SU-DHL-6 (cell line): ENCODE results near the gene GPR35.

Experiments
- H2AFZ ChIP-seq: fragments of 200-600 bp; sonication (generic); 2 replicates; pipeline ENCODE4 v1.6.1; 2014; ENCODE audit warnings: low read depth, mild to moderate bottlenecking, moderate library complexity, mixed read lengths, antibody characterized with exemption, low read length; ENCODE audit not compliant: severe bottlenecking
- H3F3A ChIP-seq: fragments of 200-600 bp; shearing (Covaris generic); 2 replicates; pipeline ENCODE4 v1.6.0; 2016; ENCODE audit warnings: antibody characterized with exemption, mild to moderate bottlenecking; ENCODE audit not compliant: insufficient read depth
- H3K27ac ChIP-seq: fragments of 200-600 bp; sonication (generic); 2 replicates; pipeline ENCODE4 v1.5.1; 2016; ENCODE audit warnings: low read depth, mild to moderate bottlenecking, low read length, moderate library complexity, mixed read lengths
- H3K27me3 ChIP-seq: fragments of 200-600 bp; sonication (generic), shearing (Covaris generic); 2 replicates; pipeline ENCODE4 v1.6.0; 2014; ENCODE audit warnings: mild to moderate bottlenecking, low read length
- H3K36me3 ChIP-seq: fragments of 200-600 bp; sonication (generic); 2 replicates; pipeline ENCODE4 v1.6.1; 2014; ENCODE audit warnings: mild to moderate bottlenecking, low read length, mixed read lengths
- H3K4me2 ChIP-seq: fragments of 300-600, 200-600 bp; shearing (Covaris generic), sonication (generic); 2 replicates; pipeline ENCODE4 v1.6.0; 2014; ENCODE audit warnings: low read length, low read depth, mild to moderate bottlenecking; ENCODE audit not compliant: poor library complexity, severe bottlenecking
- H3K4me3 ChIP-seq: fragments of 200-600 bp; sonication (generic); 2 replicates; pipeline ENCODE4 v1.5.1; 2014; ENCODE audit warnings: antibody characterized with exemption, low read length, mild to moderate bottlenecking, mixed read lengths; ENCODE audit not compliant: insufficient read depth, poor library complexity, severe bottlenecking
- H3K79me2 ChIP-seq: fragments of 200-600 bp; sonication (generic); 2 replicates; pipeline ENCODE4 v1.6.1; 2014; ENCODE audit warnings: mild to moderate bottlenecking, low read length, moderate library complexity; ENCODE audit not compliant: insufficient read depth
- H3K9ac ChIP-seq: fragments of 200-600 bp; sonication (generic); 2 replicates; pipeline ENCODE4 v1.7.0; 2014; ENCODE audit warnings: mild to moderate bottlenecking, low read length
- H3K9me2 ChIP-seq: fragments of 200-600 bp; sonication (generic); replicated peaks from 2 replicates; pipeline ENCODE4 v1.6.1; 2014; ENCODE audit warnings: low read length; ENCODE audit not compliant: insufficient read depth
- H3K9me3 ChIP-seq: fragments of 200-600 bp; sonication (generic); 2 replicates; pipeline ENCODE4 v1.6.1; 2014; ENCODE audit warnings: low read length, mixed read lengths; ENCODE audit not compliant: insufficient read depth
- H4K20me1 ChIP-seq: fragments of 200-600 bp; sonication (generic); 2 replicates; pipeline ENCODE4 v1.6.1; 2014; ENCODE audit warnings: low read depth, mild to moderate bottlenecking, antibody characterized with exemption, low read length, moderate library complexity, mixed read lengths
- EZH2phosphoT487 ChIP-seq: fragments of 200-600 bp; sonication (generic), shearing (Covaris generic); conservative IDR thresholded peaks from 2 replicates; pipeline ENCODE4 v1.6.1; 2018; ENCODE audit warnings: mild to moderate bottlenecking, antibody characterized with exemption, low read length, moderate library complexity, mixed read lengths
- TF ChIP-seq, protein P1 (sequence below): fragments of 200-600 bp; sonication (generic); IDR thresholded peaks from one replicate; pipeline ENCODE4 v1.5.1; 2017; ENCODE audit warnings: antibody characterized with exemption, mild to moderate bottlenecking, low read length, moderate library complexity; ENCODE audit not compliant: insufficient read depth, poor library complexity, severe bottlenecking

GPR35 gene

DNA sequence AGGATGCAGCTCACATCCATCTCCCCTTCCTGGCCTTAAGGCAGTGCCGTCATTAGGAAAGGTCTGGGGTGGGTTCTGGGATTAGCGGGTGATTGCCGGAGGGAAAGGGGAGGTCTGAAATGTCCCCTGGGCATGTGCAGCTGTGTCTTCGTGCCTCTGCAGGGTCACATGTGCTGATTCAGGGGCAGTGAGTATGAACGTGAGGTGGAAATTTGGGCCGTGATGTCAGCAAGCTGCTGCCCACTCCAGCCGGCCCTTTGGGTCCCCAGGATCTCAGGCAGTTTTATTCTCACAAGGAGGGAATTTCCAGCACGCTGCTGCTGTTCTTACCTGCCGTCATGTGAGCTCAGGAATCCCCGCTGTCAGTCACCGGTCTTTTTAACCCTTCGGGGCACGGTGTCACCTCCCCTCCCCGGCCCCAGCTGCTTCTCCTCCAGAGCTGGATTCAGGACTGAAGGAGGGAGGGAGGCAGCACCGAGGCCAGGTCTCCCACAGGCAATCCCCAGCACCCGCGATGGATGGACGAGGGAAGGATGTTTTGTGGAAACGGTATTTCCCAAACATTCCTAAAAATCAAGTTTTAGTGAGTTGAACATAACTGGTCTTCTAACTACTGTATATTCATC is 23.5 kb downstream of the GPR35 start:
- Histone ChIP-seq H3K27me3 (no peaks in the 10 kb centered on the region), H3F3A (no peaks in the 10 kb centered on the region), H3K9me2 (no peaks in the 10 kb centered on the region), H3K9ac (no peak overlapping the region), H3K4me2 (no peak overlapping the region), H3K27ac (no peak overlapping the region), H3K9me3 (no peaks in the 10 kb centered on the region), H3K4me3 (no peak overlapping the region), H3K79me2 (no peaks in the 10 kb centered on the region), H2AFZ (no peak overlapping the region), H3K36me3 (no peaks in the 10 kb centered on the region), H4K20me1 (no peaks in the 10 kb centered on the region)
- TF ChIP-seq, protein P1, sequence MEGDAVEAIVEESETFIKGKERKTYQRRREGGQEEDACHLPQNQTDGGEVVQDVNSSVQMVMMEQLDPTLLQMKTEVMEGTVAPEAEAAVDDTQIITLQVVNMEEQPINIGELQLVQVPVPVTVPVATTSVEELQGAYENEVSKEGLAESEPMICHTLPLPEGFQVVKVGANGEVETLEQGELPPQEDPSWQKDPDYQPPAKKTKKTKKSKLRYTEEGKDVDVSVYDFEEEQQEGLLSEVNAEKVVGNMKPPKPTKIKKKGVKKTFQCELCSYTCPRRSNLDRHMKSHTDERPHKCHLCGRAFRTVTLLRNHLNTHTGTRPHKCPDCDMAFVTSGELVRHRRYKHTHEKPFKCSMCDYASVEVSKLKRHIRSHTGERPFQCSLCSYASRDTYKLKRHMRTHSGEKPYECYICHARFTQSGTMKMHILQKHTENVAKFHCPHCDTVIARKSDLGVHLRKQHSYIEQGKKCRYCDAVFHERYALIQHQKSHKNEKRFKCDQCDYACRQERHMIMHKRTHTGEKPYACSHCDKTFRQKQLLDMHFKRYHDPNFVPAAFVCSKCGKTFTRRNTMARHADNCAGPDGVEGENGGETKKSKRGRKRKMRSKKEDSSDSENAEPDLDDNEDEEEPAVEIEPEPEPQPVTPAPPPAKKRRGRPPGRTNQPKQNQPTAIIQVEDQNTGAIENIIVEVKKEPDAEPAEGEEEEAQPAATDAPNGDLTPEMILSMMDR, result no peak
- no peak for TF ChIP-seq EZH2phosphoT487

DNA sequence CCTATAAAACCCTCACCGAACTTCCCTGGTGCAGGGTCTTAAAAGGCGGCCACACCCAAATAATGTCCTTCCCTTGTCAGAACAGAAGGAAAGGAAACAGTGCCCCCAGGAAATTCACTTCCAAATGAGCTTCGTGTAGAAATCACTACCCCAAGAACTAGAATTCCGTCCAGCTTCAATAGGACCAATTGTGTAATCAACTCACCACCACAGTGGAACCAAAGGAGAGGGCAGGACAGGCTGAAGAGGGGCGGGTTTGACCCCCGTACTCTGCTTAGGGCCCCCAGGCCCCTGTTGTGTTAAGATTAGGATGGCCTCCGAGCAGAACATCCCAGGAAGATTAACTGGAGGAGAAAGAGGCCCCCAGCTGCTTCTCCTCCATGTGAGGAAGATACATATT is 24.1 kb downstream of the GPR35 start:
- no peak for TF ChIP-seq EZH2phosphoT487
- TF ChIP-seq, protein P1, result no peak
- Histone ChIP-seq H3K9me3 (no peaks in the 10 kb centered on the region), H3K27ac (no peak overlapping the region), H3K79me2 (no peaks in the 10 kb centered on the region), H3K27me3 (no peaks in the 10 kb centered on the region), H3K4me3 (no peak overlapping the region), H2AFZ (no peak overlapping the region), H3F3A (no peaks in the 10 kb centered on the region), H3K9ac (no peak overlapping the region), H3K4me2 (no peak overlapping the region), H3K9me2 (no peaks in the 10 kb centered on the region), H4K20me1 (no peaks in the 10 kb centered on the region), H3K36me3 (no peaks in the 10 kb centered on the region)

DNA sequence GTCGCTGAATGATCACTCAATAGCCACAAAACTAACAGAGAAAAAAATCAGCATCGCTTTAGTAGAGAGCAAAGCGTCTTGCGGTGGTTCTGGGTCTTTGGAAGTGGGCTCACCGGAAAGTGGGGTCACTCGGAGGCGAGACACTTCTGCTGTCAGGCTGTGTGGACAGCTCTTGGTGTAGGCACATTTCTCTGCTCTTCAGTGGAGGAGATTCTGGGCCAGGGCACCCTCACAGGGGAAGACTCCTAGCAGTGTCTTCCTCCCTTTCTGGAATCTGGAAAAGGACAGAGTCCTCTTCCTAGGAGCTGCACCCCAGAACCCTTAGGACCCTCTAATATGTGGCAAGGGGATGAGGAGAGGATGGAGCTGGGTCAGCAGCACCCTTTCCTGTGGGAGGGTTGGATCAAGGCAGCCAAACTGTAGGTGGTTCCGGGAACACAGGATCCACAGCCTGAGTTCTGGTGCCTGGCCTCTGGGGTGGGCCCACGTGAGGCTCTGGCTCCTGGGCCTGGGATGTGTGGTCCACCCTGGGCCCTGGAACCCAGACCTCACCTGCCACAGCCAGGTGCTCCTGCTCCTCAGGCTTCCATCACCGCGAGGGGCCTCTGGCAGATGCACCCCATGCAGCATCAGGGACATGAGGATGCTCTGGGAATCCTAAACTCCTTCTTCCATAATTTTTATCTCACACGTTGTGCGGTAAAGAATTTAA is 25.1 kb downstream of the GPR35 start:
- Histone ChIP-seq H2AFZ (no peak overlapping the region), H3K9me3 (no peaks in the 10 kb centered on the region), H3K79me2 (no peaks in the 10 kb centered on the region), H3K36me3 (no peaks in the 10 kb centered on the region), H3K4me3 (no peak overlapping the region), H3F3A (no peaks in the 10 kb centered on the region), H3K9ac (no peak overlapping the region), H4K20me1 (no peaks in the 10 kb centered on the region), H3K4me2 (no peak overlapping the region), H3K27me3 (no peaks in the 10 kb centered on the region), H3K27ac (no peak overlapping the region), H3K9me2 (no peaks in the 10 kb centered on the region)
- TF ChIP-seq, protein P1, result no peak
- TF ChIP-seq EZH2phosphoT487, result no peak
